GM21381 (cell line): ENCODE measurements around the gene PEMT.

Source experiments
- ATAC-seq: cut with Tn5 transposase; IDR thresholded peaks from one replicate; pipeline ENCODE4 v1.9.1; 2021; ENCODE audit warnings: mild to moderate bottlenecking, moderate library complexity; ENCODE audit not compliant: unreplicated experiment

The PEMT gene

DNA sequence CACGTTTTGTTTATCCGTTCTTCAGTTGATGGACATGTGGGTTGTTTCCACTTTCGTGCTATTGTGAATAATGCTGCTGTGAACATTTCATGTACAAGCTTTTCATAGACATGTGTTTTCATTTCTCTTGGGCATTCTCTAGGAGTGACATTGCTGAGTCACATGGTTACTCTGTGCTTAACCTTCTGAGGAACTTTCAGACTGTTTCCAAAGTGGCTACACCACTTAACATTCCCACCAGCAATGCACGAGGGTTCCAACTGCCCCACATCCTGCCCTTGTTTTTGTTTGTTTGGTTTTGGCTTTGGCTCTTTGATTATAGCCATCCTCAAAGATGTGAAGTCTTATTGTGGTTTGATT, 14.2 kb upstream of the PEMT start:
- ATAC-seq, result no peak

DNA sequence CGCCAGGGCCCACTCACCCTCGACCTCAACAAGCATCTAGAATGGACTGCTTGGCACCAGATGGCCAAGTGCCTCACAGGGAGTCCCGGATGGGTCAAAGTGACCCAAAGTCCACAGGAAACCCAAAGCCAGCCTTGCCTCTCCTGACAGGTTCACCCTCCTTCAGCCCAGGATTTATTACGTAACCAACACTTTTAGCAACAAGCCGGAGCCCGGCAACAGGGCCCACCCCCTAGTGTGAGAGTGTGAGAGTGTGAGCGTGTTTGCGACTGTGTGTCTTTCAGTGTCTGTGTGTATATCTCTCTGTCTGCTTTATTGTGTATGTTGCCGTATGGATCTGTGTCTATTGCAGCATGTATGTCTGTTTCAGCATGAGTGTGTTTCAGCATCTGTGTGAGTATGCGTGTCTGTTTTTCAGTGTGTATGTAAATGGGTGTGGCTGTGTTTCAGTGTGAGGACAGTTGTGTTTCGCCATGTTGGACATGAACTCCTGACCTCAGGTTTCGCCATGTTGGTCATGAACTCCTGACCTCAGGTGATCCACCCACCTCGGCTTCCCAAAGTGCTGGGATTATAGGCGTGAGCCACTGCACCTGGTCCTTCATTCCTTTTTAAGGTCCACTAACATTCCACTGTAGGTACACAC, 13.7 kb upstream of the PEMT start:
- no peak for ATAC-seq

DNA sequence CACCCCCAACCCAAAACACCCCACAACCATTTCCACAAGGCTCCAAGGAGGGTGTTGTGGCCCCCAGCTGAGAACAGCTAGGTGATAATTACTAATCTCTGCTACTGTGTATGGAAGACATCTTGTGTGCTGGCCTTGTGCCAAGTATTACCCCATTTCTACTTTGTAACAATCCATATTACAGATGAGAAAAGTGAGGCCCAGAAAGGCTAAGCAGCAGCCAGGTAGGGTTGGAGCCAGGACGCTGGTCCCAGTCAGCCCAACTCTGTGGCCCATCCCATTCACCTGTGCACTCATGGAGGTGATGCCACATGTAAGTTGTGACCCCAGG, 12.4 kb upstream of the PEMT start:
- ATAC-seq, result no peak

DNA sequence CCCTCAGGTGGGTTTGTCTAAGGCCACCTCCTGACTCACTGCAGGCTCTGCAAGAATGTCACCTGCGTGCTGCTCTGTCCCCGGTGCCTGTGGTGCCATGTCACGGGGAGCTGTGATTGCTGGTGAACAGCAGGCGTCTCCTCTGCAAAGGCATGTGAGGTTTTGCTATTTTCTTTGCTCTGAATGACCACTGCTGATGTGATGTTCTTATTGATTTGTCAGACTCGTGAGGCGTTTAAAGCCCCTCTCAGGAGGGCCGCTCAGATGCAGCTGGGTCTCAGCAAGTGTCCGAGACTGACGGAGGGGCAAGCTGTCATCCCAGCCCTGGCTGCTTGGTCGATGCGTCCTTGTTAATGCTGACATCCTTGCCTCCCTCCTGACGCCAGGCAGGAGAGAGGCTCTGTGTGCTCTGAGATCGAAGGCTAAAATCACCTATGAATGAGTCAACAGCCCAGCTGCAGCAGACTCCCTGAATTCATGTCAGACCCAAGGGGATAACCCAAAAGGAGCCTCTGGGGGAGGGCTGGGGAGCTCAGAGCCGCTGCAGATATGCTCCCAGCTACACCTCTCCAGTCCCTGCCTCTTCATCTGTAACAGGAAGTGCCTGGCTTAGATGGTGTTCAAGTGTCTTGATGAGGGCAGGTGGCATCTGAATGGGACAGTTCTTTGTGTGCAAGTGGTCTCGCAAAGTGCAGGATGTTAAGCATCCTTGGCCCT, 11.8 kb upstream of the PEMT start:
- no peak for ATAC-seq

DNA sequence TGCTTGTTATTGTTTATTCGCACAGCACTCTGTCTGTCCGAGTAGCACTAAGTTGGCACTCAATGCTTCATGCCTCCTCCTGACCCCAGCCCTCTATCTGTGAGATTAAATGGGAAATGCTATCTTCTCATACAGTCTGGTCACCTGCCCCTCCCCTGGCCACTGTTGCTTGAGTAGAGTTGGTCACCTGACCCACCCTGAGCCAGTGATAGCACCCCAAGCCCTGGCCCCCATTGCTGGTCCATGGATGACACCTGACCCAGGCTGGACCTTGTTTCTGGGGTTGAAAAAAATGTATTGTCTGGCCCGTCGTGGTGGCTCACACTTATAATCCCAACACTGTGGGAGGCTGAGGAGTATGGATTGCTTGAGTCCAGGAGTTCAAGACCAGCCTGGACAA, 8.5 kb upstream of the PEMT start:
- ATAC-seq, result no peak

DNA sequence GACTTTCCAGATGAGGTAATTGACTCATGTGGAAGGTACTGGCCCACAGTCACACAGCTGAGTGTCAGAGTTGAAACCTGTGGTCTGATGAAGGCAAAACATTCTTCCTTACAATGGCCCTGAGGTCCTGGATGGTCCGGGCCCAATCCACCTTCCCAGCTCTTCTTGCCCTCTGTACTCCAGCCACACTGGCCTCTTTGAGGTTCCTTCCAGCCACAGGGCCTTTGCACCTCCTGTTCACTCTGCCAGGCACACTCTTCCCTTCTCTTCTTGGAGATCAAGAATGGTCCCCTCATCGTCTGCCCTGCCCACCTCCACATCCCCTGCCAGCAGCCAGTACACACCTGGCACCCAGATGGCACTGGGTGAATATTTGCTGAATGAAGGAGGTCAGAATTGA, 6.5 kb upstream of the PEMT start:
- ATAC-seq, result no peak

DNA sequence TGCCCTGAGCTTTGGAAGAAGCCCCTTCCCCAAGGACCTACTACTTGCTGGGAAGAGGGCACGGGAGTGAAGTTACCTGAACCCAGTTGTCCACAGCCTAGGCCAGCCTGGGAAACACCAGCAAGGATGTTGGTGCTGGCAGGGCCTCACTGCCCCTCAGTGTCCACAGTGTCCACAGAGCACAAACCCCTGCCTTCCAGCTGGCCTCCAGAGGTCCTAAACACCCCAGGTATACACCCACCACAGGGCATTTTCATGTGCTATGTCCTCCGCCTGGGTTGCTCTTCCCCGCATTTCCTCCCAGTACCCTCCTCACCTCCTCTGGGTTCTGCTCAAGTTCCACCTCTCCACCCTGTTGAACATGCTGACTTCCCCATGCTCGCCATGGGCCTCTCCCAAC, 4.2 kb upstream of the PEMT start:
- ATAC-seq, result no peak

DNA sequence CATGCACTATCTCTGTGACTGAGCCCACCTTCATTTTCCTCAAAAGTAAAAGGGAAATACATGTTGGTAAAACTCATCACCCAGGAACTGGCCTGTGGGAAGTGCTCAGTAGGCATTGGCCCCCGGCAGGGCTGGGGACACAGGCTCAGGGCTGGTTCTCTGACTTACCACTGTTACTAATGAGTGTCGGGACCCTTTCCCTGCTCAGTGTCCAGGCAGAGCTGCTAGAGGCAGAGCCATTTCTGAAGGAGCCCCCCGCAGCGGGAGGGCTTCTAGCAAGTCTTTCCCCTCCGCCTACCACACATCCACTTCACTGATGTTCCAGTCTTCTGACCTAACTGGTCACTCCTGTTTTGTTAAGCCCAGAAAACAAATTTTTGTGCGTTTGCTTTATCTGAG, 1.7 kb upstream of the PEMT start:
- no peak for ATAC-seq

DNA sequence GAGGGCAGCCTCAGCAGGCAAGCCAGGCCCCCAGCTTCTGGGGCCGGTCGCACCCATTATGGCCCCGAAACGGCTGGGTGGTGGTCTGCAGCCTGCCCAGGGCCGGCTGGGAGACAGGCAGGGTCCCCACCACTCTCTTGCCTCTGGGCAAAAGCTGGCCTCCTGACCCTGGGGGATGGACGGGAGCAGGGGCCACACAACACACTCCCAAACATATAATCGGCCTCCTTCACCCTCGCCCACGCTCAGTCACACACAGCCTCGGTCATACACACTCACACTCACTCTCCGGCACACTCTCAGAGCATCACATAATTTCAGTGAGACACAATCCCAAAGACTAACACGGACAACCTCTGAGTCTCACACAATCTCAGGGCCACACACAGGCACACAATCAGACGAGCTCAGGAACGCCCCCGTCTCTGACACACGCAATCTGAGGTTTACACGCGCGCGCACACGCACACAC, 589 bp downstream of the PEMT start:
- no peak for ATAC-seq

DNA sequence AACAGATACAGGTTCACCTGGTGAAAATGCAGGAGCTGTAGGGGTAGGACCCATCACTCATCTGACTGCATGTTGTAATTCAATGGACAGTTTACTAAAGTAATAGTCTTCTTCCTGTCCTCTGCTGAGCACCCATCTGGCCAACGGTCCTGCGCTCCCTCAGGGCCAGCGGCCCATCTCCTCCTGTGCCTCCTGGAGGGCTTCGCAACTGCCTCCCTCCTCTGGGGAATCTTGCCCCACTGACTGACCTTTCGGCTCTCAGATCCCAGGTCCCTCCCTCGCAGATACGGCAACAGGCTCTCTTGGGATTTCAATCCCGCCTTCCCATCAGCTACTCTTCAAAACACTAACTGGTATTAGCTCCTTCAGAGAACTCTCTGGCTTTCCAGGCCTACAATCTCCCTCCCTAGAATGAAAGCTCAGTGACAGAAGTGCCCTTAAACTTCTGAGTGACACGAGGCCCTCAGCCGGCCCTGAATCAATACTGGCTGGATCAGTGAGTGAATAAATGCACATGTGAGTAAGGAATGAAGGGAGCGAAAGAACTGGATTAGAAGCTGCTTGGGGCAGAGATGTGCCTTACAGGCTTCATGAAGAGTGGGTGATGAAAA, 1.3 kb downstream of the PEMT start:
- no peak for ATAC-seq

DNA sequence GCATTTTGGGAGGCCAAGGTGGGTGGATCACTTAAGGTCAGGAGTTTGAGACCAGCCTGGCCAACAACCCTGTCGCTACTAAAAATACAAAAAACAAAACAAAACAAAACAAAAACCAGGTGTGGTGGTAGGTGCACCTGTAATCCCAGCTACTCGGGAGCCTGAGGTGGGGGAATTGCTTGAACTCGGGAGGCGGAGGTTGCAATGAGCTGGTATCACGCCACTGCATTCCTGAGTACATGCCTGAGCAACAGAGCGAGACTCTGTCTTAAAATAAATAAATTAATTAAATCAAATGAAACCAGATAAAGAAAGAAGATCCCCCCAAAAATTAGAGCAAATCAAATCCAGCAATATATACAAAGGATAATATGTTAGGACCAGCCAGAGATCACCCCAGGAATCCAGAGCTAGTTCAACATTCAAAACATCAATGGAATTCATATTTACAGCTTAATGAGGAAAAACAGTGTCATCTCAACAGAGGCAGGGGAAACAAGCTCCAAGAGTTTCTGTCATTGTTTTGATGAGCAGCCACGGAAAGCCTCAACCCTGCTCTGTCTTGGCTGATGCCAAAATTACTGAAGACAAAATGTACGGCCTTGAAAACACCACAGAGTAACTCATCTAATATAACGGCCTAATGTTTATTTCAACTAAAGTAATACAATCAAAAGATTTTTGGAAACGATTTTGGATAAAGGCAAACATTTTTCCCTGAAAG, 3.7 kb downstream of the PEMT start:
- no peak for ATAC-seq

DNA sequence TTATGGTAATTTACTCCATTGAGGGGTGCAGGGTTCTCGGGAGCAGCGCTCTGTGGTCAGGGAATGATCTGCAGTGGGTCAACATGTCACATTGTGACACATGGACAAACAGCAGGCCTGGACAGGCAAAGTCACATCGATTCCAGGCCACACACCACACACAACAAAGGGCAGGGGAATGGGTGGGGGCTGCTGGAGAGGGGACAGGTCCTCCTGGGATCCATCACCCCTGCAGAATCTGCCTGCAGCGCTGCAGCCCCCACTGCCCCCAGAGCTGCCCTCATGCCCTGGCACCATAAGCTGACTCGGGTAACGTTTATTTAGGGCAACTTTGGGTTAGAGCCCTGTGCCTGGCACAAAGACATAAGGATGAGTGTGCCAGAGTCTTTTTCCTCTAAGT, 9.1 kb downstream of the PEMT start:
- no peak for ATAC-seq

DNA sequence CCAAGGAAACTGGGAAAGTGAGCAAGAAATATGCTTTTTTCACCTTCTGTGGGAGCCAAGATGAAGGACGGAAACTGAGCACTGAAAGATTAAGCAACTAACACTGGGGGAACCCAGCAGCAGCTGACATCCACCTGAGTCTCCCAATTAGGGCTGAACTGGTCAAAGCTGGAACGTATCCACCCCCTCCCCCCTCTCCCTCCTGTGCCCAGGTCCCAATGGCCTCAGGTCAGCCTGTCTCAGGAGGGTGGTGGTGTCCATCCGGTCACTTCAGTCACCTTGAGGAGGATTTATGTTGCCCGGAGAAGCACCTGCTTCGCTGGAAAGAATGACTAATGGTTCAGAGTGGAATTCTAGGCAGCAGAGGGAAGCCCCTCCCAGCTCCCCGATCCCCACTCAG, 10.0 kb downstream of the PEMT start:
- ATAC-seq, result no peak

DNA sequence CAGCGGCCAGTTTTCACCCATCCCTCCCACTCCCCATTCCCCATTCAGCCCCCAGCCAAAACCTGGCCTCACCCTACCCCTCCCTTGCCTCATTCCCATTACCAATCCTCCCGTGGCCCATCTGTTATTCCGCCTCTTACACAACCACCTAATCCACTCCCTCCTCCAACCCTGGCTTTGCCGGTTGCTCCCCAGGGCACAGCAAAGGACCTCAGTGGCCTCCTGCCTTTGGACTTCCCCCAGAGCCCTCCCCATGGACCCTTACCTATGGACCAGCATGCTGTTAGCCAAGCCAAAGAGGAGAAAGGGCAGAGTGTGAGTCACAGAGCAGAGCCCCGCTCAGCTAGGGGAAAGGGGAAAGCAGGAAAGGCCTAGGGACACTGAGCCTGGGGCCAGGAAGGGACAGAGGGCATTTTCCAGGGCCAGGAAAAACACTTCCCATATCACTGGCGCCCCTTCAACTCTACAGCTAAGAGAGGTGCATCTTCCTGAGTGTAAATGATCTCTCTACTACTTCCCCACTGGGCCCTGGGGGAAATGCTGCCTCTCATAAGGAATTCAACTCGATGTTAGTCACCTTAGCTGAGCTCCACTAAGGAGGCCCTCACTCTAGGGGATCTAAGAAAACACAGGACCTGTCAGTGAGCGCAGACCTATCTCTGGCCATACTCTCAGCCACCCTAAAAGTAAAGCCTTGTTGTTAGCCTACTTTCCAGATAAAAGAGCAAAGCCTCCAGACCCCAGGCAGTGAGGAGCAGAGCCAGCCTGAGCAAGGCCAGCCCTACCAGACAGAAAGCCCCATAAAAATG, 10.6 kb downstream of the PEMT start:
- ATAC-seq, result no peak

DNA sequence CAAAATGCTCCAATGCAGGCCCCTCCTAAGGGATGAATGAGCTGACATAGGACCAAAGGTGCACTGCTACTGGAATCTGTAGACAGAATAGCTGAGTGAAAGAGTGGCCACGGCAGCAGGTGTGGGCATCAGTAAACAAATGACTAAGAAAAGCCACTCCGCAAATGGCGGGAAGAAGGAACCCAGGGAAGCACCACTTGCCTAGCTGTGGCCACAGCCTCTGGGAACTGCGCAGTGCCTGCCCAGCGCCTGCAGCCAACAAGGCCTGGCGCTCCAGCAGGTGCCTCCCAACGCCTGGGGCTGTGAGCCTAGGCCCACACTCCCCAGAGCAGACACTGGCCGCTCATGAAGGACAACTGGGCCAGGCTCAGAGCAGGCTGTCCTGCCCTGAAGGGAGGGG, 11.8 kb downstream of the PEMT start:
- no peak for ATAC-seq

DNA sequence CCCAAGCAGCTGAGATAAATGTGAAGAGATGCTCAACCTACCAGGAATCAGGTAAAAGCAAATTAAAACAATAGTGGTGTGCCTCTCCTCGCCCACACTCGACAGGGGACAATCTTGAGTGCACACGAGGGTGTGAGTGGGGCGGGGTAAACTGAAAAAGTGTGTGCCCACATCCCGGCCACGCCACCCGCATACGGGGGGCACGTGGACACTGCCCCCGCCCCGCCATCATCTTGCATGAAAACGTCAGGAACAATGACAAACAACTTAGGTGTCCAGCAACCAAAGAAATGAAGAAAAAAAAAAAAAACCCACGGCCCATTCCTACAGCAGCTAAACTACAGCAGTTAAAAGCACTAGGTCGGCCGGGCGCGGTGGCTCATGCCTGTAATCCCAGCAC, 14.1 kb downstream of the PEMT start:
- ATAC-seq, result no peak

DNA sequence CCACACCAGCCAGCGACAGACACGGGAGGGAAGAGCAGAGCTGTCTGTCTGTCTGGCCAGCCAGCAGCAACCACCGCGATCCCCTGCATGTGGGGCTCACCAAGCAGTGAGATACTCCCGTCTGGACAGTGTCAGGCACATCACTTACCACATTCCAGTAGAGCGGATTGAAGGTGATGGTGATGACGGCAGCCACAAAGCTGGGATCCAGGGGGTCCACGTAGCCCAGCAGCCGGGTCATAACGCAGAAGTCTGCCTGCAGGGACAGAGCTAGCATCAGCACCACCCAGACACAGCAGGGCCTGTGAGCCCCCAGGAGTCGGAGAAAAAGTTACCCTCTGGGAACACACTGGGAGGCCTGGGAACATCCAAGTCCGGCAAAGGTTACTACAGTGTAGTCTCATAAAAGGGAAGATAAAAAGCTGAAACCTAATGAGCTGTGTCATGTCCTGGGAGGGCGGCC, 14.7 kb downstream of the PEMT start:
- no peak for ATAC-seq

DNA sequence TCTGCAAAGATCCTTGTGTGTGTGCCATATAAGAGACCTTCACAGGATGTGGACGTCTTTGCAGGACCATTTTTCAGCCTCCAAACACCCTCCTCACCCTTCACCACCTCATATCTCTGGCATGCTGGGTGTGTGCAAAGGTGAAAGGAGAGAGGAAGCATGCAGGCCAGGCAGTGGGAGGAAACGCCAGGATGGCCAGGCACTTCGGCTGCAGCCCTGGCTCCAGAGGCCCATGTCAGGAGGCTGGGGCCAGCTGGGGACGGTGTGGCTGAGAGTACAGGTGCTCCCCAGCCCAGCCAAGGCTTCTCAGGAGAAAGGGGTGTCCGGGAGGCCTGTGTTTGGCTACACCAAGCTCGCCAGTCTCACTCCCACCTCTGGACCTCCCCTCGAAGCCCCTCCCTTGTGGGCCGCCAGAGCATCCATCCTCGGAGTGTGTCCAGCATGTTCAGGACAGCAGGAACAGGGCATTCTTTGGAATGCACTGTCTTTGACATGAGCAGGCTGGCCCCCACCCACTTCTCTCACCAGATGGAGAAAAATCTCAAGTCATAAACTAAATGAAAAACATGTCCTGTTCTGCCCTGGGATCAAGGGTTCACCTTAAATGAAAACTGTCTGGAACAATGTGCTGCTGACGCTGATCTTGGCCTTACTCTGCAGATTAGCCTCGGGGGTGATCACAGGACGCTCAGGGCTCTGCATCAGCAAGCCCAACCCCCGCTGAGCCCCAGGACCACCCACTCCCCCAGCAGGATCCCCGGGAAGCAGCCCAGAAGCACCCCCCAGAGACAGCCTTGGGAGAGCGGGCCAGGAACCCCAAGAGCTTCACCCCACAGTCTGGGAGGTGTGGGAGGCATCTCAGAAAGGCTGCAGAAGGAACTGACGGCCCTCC, 15.9 kb downstream of the PEMT start:
- no peak for ATAC-seq

DNA sequence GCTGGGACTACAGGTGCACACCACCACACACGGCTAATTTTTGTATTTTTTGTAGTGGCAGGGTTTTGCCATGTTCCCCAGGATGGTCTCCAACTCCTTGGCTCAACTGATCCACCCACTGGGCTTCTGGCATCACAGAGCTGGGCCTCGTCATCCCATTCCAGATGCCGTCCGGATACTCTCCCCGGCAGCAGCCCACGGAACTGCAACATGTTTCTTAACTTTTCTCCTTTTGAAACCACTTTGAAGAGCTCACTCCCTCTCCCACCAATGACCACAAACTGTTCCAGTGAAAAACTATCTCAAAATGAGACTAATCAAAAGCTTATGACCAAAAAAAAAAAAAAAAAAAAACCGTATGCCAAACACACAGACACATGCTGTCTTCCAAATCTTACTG, 17.6 kb downstream of the PEMT start:
- no peak for ATAC-seq
